HEK293 (cell line): ENCODE data around the gene SLIT2.
A peak's percentile ranks its signal among the peaks of the same experiment; 100 is the strongest.

Source experiments
- CTCF ChIA-PET: fragments of 350-600 bp; formaldehyde crosslinking; extraction: SDS; loops from one replicate; lab custom pipeline; 2021; ENCODE audit warnings: antibody characterized with exemption; lab: Yijun Ruan, JAX
- POLR2A ChIA-PET: fragments of 300-600 bp; formaldehyde crosslinking; extraction: SDS; loops from one replicate; lab custom pipeline; 2020; ENCODE audit warnings: antibody characterized with exemption, inconsistent platforms; lab: Yijun Ruan, JAX
- H3K27ac ChIP-seq: fragments of 200-500 bp; sonication (Bioruptor generic); 2 replicates; pipeline ENCODE4 v1.5.1; 2014; ENCODE audit warnings: low read depth, low read length, control low read depth, inconsistent platforms; ENCODE audit errors: extremely low read depth
- H3K36me3 ChIP-seq, 2 experiments: fragments of 200-500 bp in 1 of 2; sonication (Bioruptor generic) in 1 of 2; 1 replicate in 1 of 2; 2 replicates in 1 of 2; pipeline ENCODE4 v1.5.1; 2014 to 2017; ENCODE audit warnings: inconsistent platforms in 2 of 2, low read length in 2 of 2; ENCODE audit not compliant: control insufficient read depth in 2 of 2, insufficient read depth in 1 of 2
- H3K4me1 ChIP-seq: fragments of 200-500 bp; sonication (Bioruptor generic); 2 replicates; pipeline ENCODE4 v1.5.1; 2014; ENCODE audit warnings: mild to moderate bottlenecking, low read length, inconsistent platforms; ENCODE audit not compliant: control insufficient read depth, insufficient read depth
- H3K4me3 ChIP-seq: 2 replicates; pipeline ENCODE4 v1.5.1; 2011; ENCODE audit warnings: low read depth, mild to moderate bottlenecking, control low read depth, low read length, moderate library complexity
- H3K9me3 ChIP-seq: fragments of 200-500 bp; sonication (Bioruptor generic); 2 replicates; pipeline ENCODE4 v1.5.1; 2014; ENCODE audit warnings: low read depth, low read length, inconsistent platforms; ENCODE audit not compliant: control insufficient read depth, insufficient read depth
- GLIS2 ChIP-seq: fragments of 450-650 bp; formaldehyde crosslinking; IDR thresholded peaks from 2 replicates; pipeline ENCODE4 v1.5.1; 2016; ENCODE audit warnings: missing biosample characterization, missing genetic modification characterization
- HOXA7 ChIP-seq: sonication (generic); formaldehyde crosslinking; IDR thresholded peaks from 2 replicates; pipeline ENCODE4 v1.8.1; 2022; ENCODE audit warnings: missing genetic modification reagents, borderline replicate concordance
- KLF9 ChIP-seq: fragments of 450-650 bp; formaldehyde crosslinking; IDR thresholded peaks from 2 replicates; pipeline ENCODE4 v1.5.1; 2016; ENCODE audit warnings: missing biosample characterization, missing genetic modification characterization, low read depth
- OVOL3 ChIP-seq: fragments of 450-650 bp; formaldehyde crosslinking; IDR thresholded peaks from 2 replicates; pipeline ENCODE4 v1.5.1; 2016; ENCODE audit warnings: missing biosample characterization, missing genetic modification characterization
- PRDM10 ChIP-seq: fragments of 450-650 bp; formaldehyde crosslinking; IDR thresholded peaks from 2 replicates; pipeline ENCODE4 v1.5.1; 2016; ENCODE audit warnings: missing biosample characterization, missing genetic modification characterization
- SETDB1 ChIP-seq: IDR thresholded peaks from one replicate; pipeline ENCODE4 v1.6.1; 2017; ENCODE audit warnings: mild to moderate bottlenecking, low read length, moderate library complexity, mixed read lengths; ENCODE audit not compliant: insufficient read length
- SP2 ChIP-seq: fragments of 450-650 bp; formaldehyde crosslinking; IDR thresholded peaks from 2 replicates; pipeline ENCODE4 v1.5.1; 2016; ENCODE audit warnings: missing biosample characterization, missing genetic modification characterization
- SP3 ChIP-seq: fragments of 450-650 bp; formaldehyde crosslinking; IDR thresholded peaks from 2 replicates; pipeline ENCODE4 v1.5.1; 2016; ENCODE audit warnings: missing biosample characterization, missing genetic modification characterization
- ZBTB11 ChIP-seq: fragments of 450-650 bp; formaldehyde crosslinking; conservative IDR thresholded peaks from 2 replicates; pipeline ENCODE4 v1.5.1; 2016; ENCODE audit warnings: low read depth, missing biosample characterization, missing genetic modification characterization
- ZBTB49 ChIP-seq: fragments of 450-650 bp; formaldehyde crosslinking; IDR thresholded peaks from 2 replicates; pipeline ENCODE4 v1.5.1; 2016; ENCODE audit warnings: missing biosample characterization, missing genetic modification characterization, low read depth
- ZNF112 ChIP-seq: fragments of 450-650 bp; formaldehyde crosslinking; IDR thresholded peaks from 2 replicates; pipeline ENCODE4 v1.5.0; 2017; ENCODE audit warnings: missing biosample characterization, missing genetic modification characterization
- ZNF18 ChIP-seq: fragments of 450-650 bp; formaldehyde crosslinking; IDR thresholded peaks from 2 replicates; pipeline ENCODE4 v1.5.1; 2016; ENCODE audit warnings: missing biosample characterization, missing genetic modification characterization
- ZNF26 ChIP-seq: fragments of 450-650 bp; formaldehyde crosslinking; IDR thresholded peaks from 2 replicates; pipeline ENCODE4 v1.5.1; 2016; ENCODE audit warnings: missing biosample characterization, missing genetic modification characterization
- ZNF280C ChIP-seq: fragments of 450-650 bp; formaldehyde crosslinking; IDR thresholded peaks from 2 replicates; pipeline ENCODE4 v1.5.1; 2016; ENCODE audit warnings: missing biosample characterization, missing genetic modification characterization
- ZNF292 ChIP-seq: fragments of 450-650 bp; formaldehyde crosslinking; IDR thresholded peaks from 2 replicates; pipeline ENCODE4 v1.5.1; 2016; ENCODE audit warnings: low read depth, missing biosample characterization, missing genetic modification characterization, borderline replicate concordance
- ZNF521 ChIP-seq: fragments of 450-650 bp; formaldehyde crosslinking; IDR thresholded peaks from 2 replicates; pipeline ENCODE4 v1.5.1; 2017; ENCODE audit warnings: missing biosample characterization, mild to moderate bottlenecking, missing genetic modification characterization
- ZNF571 ChIP-seq: fragments of 450-650 bp; formaldehyde crosslinking; IDR thresholded peaks from 2 replicates; pipeline ENCODE4 v1.5.0; 2017; ENCODE audit warnings: missing biosample characterization, missing genetic modification characterization
- ZNF585B ChIP-seq: fragments of 450-650 bp; formaldehyde crosslinking; IDR thresholded peaks from 2 replicates; pipeline ENCODE4 v1.5.1; 2016; ENCODE audit warnings: missing biosample characterization, missing genetic modification characterization
- ZNF654 ChIP-seq: fragments of 450-650 bp; formaldehyde crosslinking; IDR thresholded peaks from 2 replicates; pipeline ENCODE4 v1.5.1; 2016; ENCODE audit warnings: low read depth, missing biosample characterization, missing genetic modification characterization
- ZNF660 ChIP-seq: fragments of 450-650 bp; IDR thresholded peaks from 2 replicates; pipeline ENCODE4 v1.5.1; 2018; ENCODE audit warnings: missing biosample characterization, mild to moderate bottlenecking, missing genetic modification characterization

The SLIT2 gene

GRCh38 chr4:20251796-20252655 lies at the start of gene SLIT2:
SLIT2 (plus strand) TSS chr4:20251905; CDS start chr4:20253816, 1,911 bp downstream.
- H3K4me3 ChIP-seq, result peak within 1 kb of the TSS; percentile 84
- no peak for TF ChIP-seq ZNF585B (tag by site-specific recombination)
- no peak for TF ChIP-seq ZNF280C (tag by site-specific recombination)
- TF ChIP-seq ZBTB11 (tag by site-specific recombination), result no peak
- TF ChIP-seq SP2 (tag by site-specific recombination), result no peak
- TF ChIP-seq HOXA7 (CRISPR knock-in tag), result no peak
- no peak for TF ChIP-seq ZNF571
- 0 out of 2 replicates have a peak, but pooled peaks have one; percentile 26 for TF ChIP-seq KLF9 (tag by site-specific recombination)
- TF ChIP-seq SETDB1, result no peak
- TF ChIP-seq OVOL3, result no peak
- TF ChIP-seq SP3 (tag by site-specific recombination), result peak; percentile 63
- TF ChIP-seq ZNF660 (tag by site-specific recombination), result peak; percentile 67; the same call in 1 of the 2 replicates
- TF ChIP-seq ZNF521 (tag by site-specific recombination), result no peak
- no peak for TF ChIP-seq ZNF654
- no peak for TF ChIP-seq ZBTB49
- TF ChIP-seq ZNF18 (tag by site-specific recombination), result no peak
- TF ChIP-seq ZNF292 (tag by site-specific recombination), result no peak
- no peak for TF ChIP-seq ZNF112 (tag by site-specific recombination)
- TF ChIP-seq ZNF26 (tag by site-specific recombination), result no peak
- 0 out of 2 replicates have a peak, but pooled peaks have one; percentile 9 for TF ChIP-seq GLIS2
- no peak for TF ChIP-seq PRDM10

More at GRCh38 chr4:20251796-20252655, at the start of gene SLIT2:
- H3K27ac ChIP-seq, result peak within 1 kb of the TSS; percentile 94
- 0 out of 2 replicates have a peak, but pooled peaks cover 3% of the 10 kb centered on the region for H3K4me1 ChIP-seq
- CTCF ChIA-PET, result interaction anchor here (1.1 kb wide), 1 partner anchor 25 kb away, joined by 3 read pairs; no protein-coding TSS in a partner anchor
- peaks cover 0 to 44% of the 10 kb centered on the region in 2 experiments; a peak in 1 of 3 replicates for H3K36me3 ChIP-seq
- POLR2A ChIA-PET, result interaction anchor here (0.7 to 3.6 kb wide), 15 partner anchors 8 to 507 kb away, joined by 3 to 26 read pairs (median 3); no protein-coding TSS in a partner anchor
- H3K9me3 ChIP-seq, result no peaks in the 10 kb centered on the region
